MM.1S (cell line): ENCODE measurements around the gene DNAJC15.
"Not testable (repeated sequence)": the region's sequence is repeated elsewhere in the genome, so short reads cannot be mapped to it uniquely, and the experiment has no call there.

Experiments
- EZH2 ChIP-seq: fragments of 300-600 bp; sonication (generic); optimal IDR thresholded peaks from 2 replicates; pipeline ENCODE3; 2017; ENCODE audit warnings: low read depth, mild to moderate bottlenecking, antibody characterized with exemption, low read length, mixed read lengths
- EZH2phosphoT487 ChIP-seq: fragments of 300-600 bp; sonication (generic); IDR thresholded peaks from 2 replicates; pipeline ENCODE4 v1.6.1; 2018; ENCODE audit warnings: antibody characterized with exemption, low read length
- TF ChIP-seq, protein P1 (sequence below): fragments of 300-600 bp; sonication (generic); IDR thresholded peaks from 2 replicates; pipeline ENCODE4 v1.5.1; 2016; ENCODE audit warnings: antibody characterized with exemption, low read length, mixed read lengths

DNA sequence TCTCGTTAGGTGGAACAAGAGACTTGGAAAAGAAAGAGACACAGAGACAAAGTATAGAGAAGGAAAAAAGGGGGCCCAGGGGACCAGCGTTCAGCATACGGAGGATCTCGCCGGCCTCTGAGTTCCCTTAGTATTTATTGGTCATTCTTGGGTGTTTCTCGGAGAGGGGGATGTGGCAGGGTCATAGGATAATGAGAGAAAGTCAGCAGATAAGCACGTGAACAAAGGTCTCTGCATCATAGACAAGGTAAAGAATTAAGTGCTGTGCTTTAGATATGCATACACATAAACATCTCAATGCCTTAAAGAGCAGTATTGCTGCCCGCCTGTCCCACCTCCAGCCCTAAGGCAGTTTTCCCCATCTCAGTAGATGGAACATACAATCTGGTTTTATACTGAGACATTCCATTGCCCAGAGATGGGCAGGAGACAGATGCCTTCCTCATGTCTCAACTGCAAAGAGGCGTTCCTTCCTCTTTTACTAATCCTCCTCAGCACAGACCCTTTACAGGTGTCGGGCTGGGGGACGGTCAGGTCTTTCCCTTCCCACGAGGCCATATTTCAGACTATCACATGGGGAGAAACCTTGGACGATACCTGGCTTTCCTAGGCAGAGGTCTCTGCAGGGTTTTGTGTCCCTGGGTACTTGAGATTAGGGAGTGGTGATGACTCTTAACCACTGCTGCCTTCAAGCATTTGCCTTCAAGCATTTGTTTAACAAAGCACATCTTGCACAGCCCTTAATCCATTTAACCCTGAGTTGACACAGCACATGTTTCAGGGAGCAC lies 17.4 kb downstream of the DNAJC15 start:
- TF ChIP-seq, protein P1, sequence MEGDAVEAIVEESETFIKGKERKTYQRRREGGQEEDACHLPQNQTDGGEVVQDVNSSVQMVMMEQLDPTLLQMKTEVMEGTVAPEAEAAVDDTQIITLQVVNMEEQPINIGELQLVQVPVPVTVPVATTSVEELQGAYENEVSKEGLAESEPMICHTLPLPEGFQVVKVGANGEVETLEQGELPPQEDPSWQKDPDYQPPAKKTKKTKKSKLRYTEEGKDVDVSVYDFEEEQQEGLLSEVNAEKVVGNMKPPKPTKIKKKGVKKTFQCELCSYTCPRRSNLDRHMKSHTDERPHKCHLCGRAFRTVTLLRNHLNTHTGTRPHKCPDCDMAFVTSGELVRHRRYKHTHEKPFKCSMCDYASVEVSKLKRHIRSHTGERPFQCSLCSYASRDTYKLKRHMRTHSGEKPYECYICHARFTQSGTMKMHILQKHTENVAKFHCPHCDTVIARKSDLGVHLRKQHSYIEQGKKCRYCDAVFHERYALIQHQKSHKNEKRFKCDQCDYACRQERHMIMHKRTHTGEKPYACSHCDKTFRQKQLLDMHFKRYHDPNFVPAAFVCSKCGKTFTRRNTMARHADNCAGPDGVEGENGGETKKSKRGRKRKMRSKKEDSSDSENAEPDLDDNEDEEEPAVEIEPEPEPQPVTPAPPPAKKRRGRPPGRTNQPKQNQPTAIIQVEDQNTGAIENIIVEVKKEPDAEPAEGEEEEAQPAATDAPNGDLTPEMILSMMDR = not testable (repeated sequence)
- not testable (repeated sequence) for TF ChIP-seq EZH2, EZH2phosphoT487
